Endothelial cell of umbilical vein (primary cell): ENCODE results near the gene ZNF43. TPM values are rescaled to one million over a fixed set of nuclear protein-coding genes. Genes with fewer than 3 reads are reported as not detected.
"Not testable (repeated sequence)": the region's sequence is repeated elsewhere in the genome, so short reads cannot be mapped to it uniquely, and the experiment has no call there.

ENCODE experiments used
- BruUV-seq: library from RNA; stranded (reverse); fragments of 400-500 nt; replicated peaks from 2 replicates; lab custom pipeline; 2021; lab: Mats Ljungman, UMichigan
- CTCF ChIA-PET: fragments of 300-600, 350-600 bp; sonication (Branson Sonifier 250); formaldehyde crosslinking; loops from one replicate; lab custom pipeline; 2021; ENCODE audit warnings: antibody characterized with exemption, inconsistent platforms; lab: Charles Lee
- POLR2A ChIA-PET: fragments of 300-600, 350-600 bp; sonication (Branson Sonifier 250); formaldehyde crosslinking; loops from one replicate; lab custom pipeline; 2021; ENCODE audit warnings: antibody characterized with exemption, inconsistent platforms; lab: Charles Lee
- DNase-seq: peaks from one replicate; pipeline ENCODE4 v3.0.0-alpha.2; 2011; ENCODE audit warnings: low read depth, low spot score
- FAIRE-seq: peaks from 2 replicates; lab custom pipeline; 2011; peaks lifted over from hg19 to GRCh38; lab: Jason Lieb, UNC
- H2AFZ ChIP-seq: 2 replicates; pipeline ENCODE4 v1.6.0; 2012; ENCODE audit warnings: low read depth, low read length, control low read depth, inconsistent platforms
- H3K27ac ChIP-seq: 2 replicates; pipeline ENCODE4 v1.5.1; 2011; ENCODE audit warnings: low read depth, mild to moderate bottlenecking, control low read depth, low read length, moderate library complexity; ENCODE audit not compliant: insufficient read depth
- H3K27me3 ChIP-seq, 2 experiments: 2 replicates each; pipeline versions ENCODE4 v1.6.0 to v1.6.1; 2011; ENCODE audit warnings: low read length in 2 of 2, mixed read lengths in 1 of 2; ENCODE audit not compliant: control insufficient read depth in 2 of 2, insufficient read depth in 2 of 2
- H3K36me3 ChIP-seq, 2 experiments: 2 replicates in 1 of 2; 3 replicates in 1 of 2; pipeline ENCODE4 v1.5.1; 2011; ENCODE audit warnings: low read length in 2 of 2, mild to moderate bottlenecking in 1 of 2, moderate library complexity in 1 of 2; ENCODE audit not compliant: control insufficient read depth in 2 of 2, insufficient read depth in 2 of 2; ENCODE audit errors: extremely low read depth in 1 of 2
- H3K4me1 ChIP-seq: 3 replicates; pipeline ENCODE4 v1.5.1; 2011; ENCODE audit warnings: mild to moderate bottlenecking, low read length; ENCODE audit not compliant: control insufficient read depth, insufficient read depth; ENCODE audit errors: extremely low read depth
- H3K4me2 ChIP-seq: 2 replicates; pipeline ENCODE4 v1.6.1; 2011; ENCODE audit warnings: low read length, control low read depth, mixed read lengths; ENCODE audit not compliant: insufficient read depth
- H3K4me3 ChIP-seq, 3 experiments: fragments of 200-600 bp in 1 of 3; sonication (generic), shearing (Covaris generic) in 1 of 3; replicated peaks in 1 of 3; 2 replicates each; pipeline ENCODE4 v1.5.1; 2011 to 2016; ENCODE audit warnings: control low read depth in 3 of 3, low read length in 3 of 3, mild to moderate bottlenecking in 2 of 3, inconsistent platforms in 1 of 3, low read depth in 1 of 3, moderate library complexity in 1 of 3; ENCODE audit not compliant: insufficient read depth in 1 of 3
- H3K79me2 ChIP-seq: 2 replicates; pipeline ENCODE4 v1.6.0; 2012; ENCODE audit warnings: low read length, inconsistent platforms; ENCODE audit not compliant: control insufficient read depth, insufficient read depth
- H3K9ac ChIP-seq: replicated peaks from 2 replicates; pipeline ENCODE3; 2011; ENCODE audit warnings: low read length, control low read depth; ENCODE audit not compliant: insufficient read depth; ENCODE audit errors: extremely low read depth
- H3K9me1 ChIP-seq: replicated peaks from 3 replicates; pipeline ENCODE4 v1.6.0; 2011; ENCODE audit warnings: mild to moderate bottlenecking, low read length; ENCODE audit not compliant: control insufficient read depth, insufficient read depth; ENCODE audit errors: extremely low read depth
- H3K9me3 ChIP-seq: replicated peaks from 2 replicates; pipeline ENCODE4 v1.5.1; 2012; ENCODE audit warnings: low read length, inconsistent platforms; ENCODE audit not compliant: control insufficient read depth, insufficient read depth
- H4K20me1 ChIP-seq: replicated peaks from 2 replicates; pipeline ENCODE3; 2011; ENCODE audit warnings: mild to moderate bottlenecking, low read length; ENCODE audit not compliant: control insufficient read depth, insufficient read depth; ENCODE audit errors: extremely low read depth
- FOS ChIP-seq: IDR thresholded peaks from 2 replicates; pipeline ENCODE4 v1.6.1; 2011; ENCODE audit warnings: mild to moderate bottlenecking, low read length, moderate library complexity, borderline replicate concordance; ENCODE audit not compliant: insufficient read depth
- MYC ChIP-seq: IDR thresholded peaks from one replicate; pipeline ENCODE4 v1.6.1; 2011; ENCODE audit warnings: mild to moderate bottlenecking, low read depth, low read length
- dilution Hi-C: fragments of 300-500 bp; cut with MboI; formaldehyde crosslinking; loops from one replicate; pipeline ENCODE4 v1.15.0; 2019; ENCODE audit warnings: low sequenced_read_pairs; ENCODE audit not compliant: extremely low pct_ligation_motif_present
- intact Hi-C: fragments of 100-400 bp; cut with micrococcal nuclease; formaldehyde crosslinking; loops from one replicate; pipeline ENCODE4 v1.10.0; 2022
- polyA plus RNA-seq, 4 experiments: library from polyadenylated mRNA; depleted of rRNA in 3 of 4; stranded (reverse) in 3 of 4; unstranded in 1 of 4; fragments of >200 nt; gene quantifications; 2 replicates each; pipeline versions ENCODE4 v1.2.1 to v1.2.3, GENCODE V29; 2011 to 2012; ENCODE audit warnings: missing spikeins in 1 of 4
- total RNA-seq: library from RNA; stranded (reverse); gene quantifications from 2 replicates; pipeline ENCODE4 v1.2.3, GENCODE V29; 2021

Gene ZNF43
- total and polyA plus RNA-seq, 2 donors (not counting 3 experiments of a cell fraction or from before 2014, with no cell fraction given) = 6.4 to 21.1 TPM

DNA sequence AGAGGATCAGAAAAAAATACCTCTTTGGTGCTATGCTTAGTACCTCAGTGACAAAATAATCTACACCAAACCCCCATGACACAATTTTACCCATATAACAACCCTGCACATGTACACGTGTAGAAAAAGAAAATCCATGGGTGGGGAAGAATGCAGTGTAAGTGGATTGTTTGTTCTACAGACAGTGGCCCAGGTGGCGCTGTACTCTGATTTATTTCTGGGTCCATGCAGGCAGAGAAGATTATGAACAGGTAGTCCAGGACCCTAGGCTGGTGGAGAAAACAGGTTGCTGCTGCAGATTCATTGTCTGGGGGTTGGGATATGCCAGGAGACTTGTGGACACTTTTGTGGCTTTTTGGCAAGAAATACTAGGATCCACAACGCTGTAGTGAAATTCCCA, 77.7 kb downstream of the ZNF43 start:
- Histone ChIP-seq H3K9ac (no peak overlapping the region), H2AFZ (no peak overlapping the region), H3K9me3 (no peaks in the 10 kb centered on the region), H3K4me1 (no peaks in the 10 kb centered on the region), H3K27ac (no peak overlapping the region), H3K27me3 (no peaks in the 10 kb centered on the region), H3K36me3 (peaks cover 0 to 2% of the 10 kb centered on the region in 2 experiments), H3K9me1 (no peaks in the 10 kb centered on the region), H3K4me2 (no peak overlapping the region), H3K4me3 (no peak overlapping the region), H4K20me1 (no peaks in the 10 kb centered on the region), H3K79me2 (peaks cover 8% of the 10 kb centered on the region)
- ChIA-PET POLR2A (no interaction called here), CTCF (no interaction called here)
- intact Hi-C loops (no loop called here), dilution Hi-C loops (no loop called here)
- no peak for DNase-seq
- FAIRE-seq = no peak
- TF ChIP-seq MYC (no peak), FOS (no peak)
- no TSS peak for BruUV-seq

DNA sequence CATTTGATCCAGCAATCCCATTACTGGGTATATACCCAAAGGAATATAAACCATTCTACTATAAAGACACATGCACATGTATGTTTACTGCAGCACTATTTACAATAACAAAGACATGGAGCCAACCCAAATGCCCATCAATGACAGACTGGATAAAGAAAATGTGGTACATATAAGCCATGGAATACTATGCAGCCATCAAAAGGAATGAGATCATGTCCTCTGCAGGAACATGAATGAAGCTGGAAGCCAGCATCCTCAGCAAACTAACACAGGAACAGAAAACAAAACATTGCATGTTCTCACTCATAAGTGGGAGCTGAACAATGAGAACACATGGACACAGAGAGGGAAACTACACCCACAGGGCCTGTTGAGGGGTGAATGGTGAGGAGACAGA, 80.4 kb downstream of the ZNF43 start:
- H3K27me3 ChIP-seq, CTCF ChIA-PET, H3K4me1 ChIP-seq, DNase-seq, BruUV-seq, H3K9ac ChIP-seq, H3K27ac ChIP-seq, H4K20me1 ChIP-seq, dilution Hi-C loops, H3K9me1 ChIP-seq, intact Hi-C loops, H3K9me3 ChIP-seq, H3K36me3 ChIP-seq, FAIRE-seq, H3K4me3 ChIP-seq, H2AFZ ChIP-seq, H3K4me2 ChIP-seq: not testable (repeated sequence)
- peaks cover 10% of the 10 kb centered on the region for H3K79me2 ChIP-seq
- POLR2A ChIA-PET = interaction anchor here (0.6 kb wide), 1 partner anchor 12 kb away, joined by 3 read pairs; the partner anchor contains the start of gene ZNF100

Other genes with a start within 250 kb of the ZNF43 start
- 12.7 and 12.8 TPM in 2 replicates for gene ZNF100, start 68.6 kb downstream of the ZNF43 start, total RNA-seq
- gene ZNF100, start 68.6 kb downstream of the ZNF43 start, polyA plus RNA-seq = 0.91 and 1.8 TPM in 2 replicates
- not detected in 2 replicates for gene ZNF208, start 174.8 kb upstream of the ZNF43 start, total RNA-seq
- not detected in 2 replicates for gene ZNF208, start 174.8 kb upstream of the ZNF43 start, polyA plus RNA-seq
- 0.69 and 1.2 TPM in 2 replicates for gene ZNF257, start 216.3 kb upstream of the ZNF43 start, total RNA-seq
- gene ZNF257, start 216.3 kb upstream of the ZNF43 start, polyA plus RNA-seq = 0.10 and 0.15 TPM in 2 replicates